ENCODE results near the gene TSPEAR. TPM values are rescaled to one million over a fixed set of nuclear protein-coding genes. Genes with fewer than 3 reads are reported as not detected.

TSPEAR gene
- total and polyA plus RNA-seq, 2 donors (not counting 1 experiment from before 2014, with no cell fraction given), result not detected

- ChIA-PET CTCF (no interaction called here), POLR2A (no interaction called here)
- TF ChIP-seq EZH2 (IDR thresholded peaks at IDR 0.05; ENCODE audit: borderline replicate concordance, insufficient read depth, low read depth, low read length, poor library complexity, severe bottlenecking) (no peak), CTCF (IDR thresholded peaks at IDR 0.05) (no peak)
- Histone ChIP-seq H3K4me3 (ENCODE audit: control extremely low read depth in 1 of 5, extremely low read depth in 1 of 5, insufficient read depth in 1 of 5, low read depth in 2 of 5, low read length in 4 of 5) (no peak overlapping the region), H3K4me1 (ENCODE audit: control insufficient read depth in 2 of 2, insufficient read depth in 2 of 2, low read length in 2 of 2) (peaks cover 6 to 9% of the 10 kb centered on the region in 2 donors), H3K27me3 (replicated peaks in 1 of 4; ENCODE audit: control extremely low read depth in 1 of 4, control insufficient read depth in 3 of 4, insufficient read depth in 4 of 4, low read length in 3 of 4) (peaks cover 0 to 80% (median 47%) of the 10 kb centered on the region in 4 experiments), H2AFZ (ENCODE audit: insufficient read depth, low read depth, low read length, poor library complexity, severe bottlenecking) (no peak overlapping the region), H4K20me1 (ENCODE audit: control insufficient read depth, insufficient read depth, low read length, poor library complexity, severe bottlenecking) (no peaks in the 10 kb centered on the region), H3K9me3 (ENCODE audit: control extremely low read depth in 1 of 3, control insufficient read depth in 2 of 3, insufficient read depth in 1 of 3, low read length in 2 of 3) (peaks cover 0 to 24% (median 7%) of the 10 kb centered on the region in 3 donors), H3K36me3 (replicated peaks in 1 of 2; ENCODE audit: control extremely low read depth in 1 of 2, control insufficient read depth in 1 of 2, extremely low read depth in 1 of 2, insufficient read depth in 2 of 2, low read length in 1 of 2) (no peaks in the 10 kb centered on the region), H3K79me2 (ENCODE audit: control insufficient read depth, insufficient read depth, low read length) (no peaks in the 10 kb centered on the region), H3K9ac (ENCODE audit: low read length) (no peak overlapping the region), H3K27ac (ENCODE audit: low read length in 2 of 2) (no peak overlapping the region), H3K4me2 (replicated peaks; ENCODE audit: low read depth, low read length, poor library complexity, severe bottlenecking) (no peak overlapping the region)
- DNase-seq (no peak), ATAC-seq (ENCODE audit: low read depth) (no peak)
- H3K4me3 Mint-ChIP-seq, result no peak overlapping the region
- no peak overlapping the region for H3K27ac Mint-ChIP-seq
- 4% methylated on average over 21 of the region's 25 CpGs for WGBS (ENCODE audit: insufficient coverage)
- intact Hi-C loops (cut with micrococcal nuclease), result no loop called here
- H3K27me3 Mint-ChIP-seq, result peaks cover 59% of the 10 kb centered on the region
- H3K9me3 Mint-ChIP-seq (ENCODE audit: insufficient read depth), result peaks cover 4% of the 10 kb centered on the region
- H3K4me1 Mint-ChIP-seq, result peaks cover 3% of the 10 kb centered on the region
These were observed 2.4 kb downstream of the TSPEAR start for GRCh38 chr21:44708866-44709425.

GRCh38 chr21:44708213-44708865, 3.0 kb downstream of the TSPEAR start:
- DNase-seq (no peak), ATAC-seq (ENCODE audit: low read depth) (no peak)
- Mint-ChIP-seq H3K4me1 (peaks cover 3% of the 10 kb centered on the region), H3K4me3 (no peak overlapping the region), H3K27me3 (peaks cover 53% of the 10 kb centered on the region), H3K27ac (no peak overlapping the region), H3K9me3 (ENCODE audit: insufficient read depth) (peaks cover 4% of the 10 kb centered on the region)
- ChIA-PET POLR2A (no interaction called here), CTCF (no interaction called here)
- WGBS (ENCODE audit: insufficient coverage), result 5% methylated on average over 10 of the region's 13 CpGs
- no peak overlapping the region for H3K9ac ChIP-seq (ENCODE audit: low read length)
- no peaks in the 10 kb centered on the region for H3K79me2 ChIP-seq (ENCODE audit: control insufficient read depth, insufficient read depth, low read length)
- H3K4me3 ChIP-seq (ENCODE audit: control extremely low read depth in 1 of 5, extremely low read depth in 1 of 5, insufficient read depth in 1 of 5, low read depth in 2 of 5, low read length in 4 of 5), result no peak overlapping the region
- H4K20me1 ChIP-seq (ENCODE audit: control insufficient read depth, insufficient read depth, low read length, poor library complexity, severe bottlenecking), result no peaks in the 10 kb centered on the region
- TF ChIP-seq EZH2 (IDR thresholded peaks at IDR 0.05; ENCODE audit: borderline replicate concordance, insufficient read depth, low read depth, low read length, poor library complexity, severe bottlenecking) (no peak), CTCF (IDR thresholded peaks at IDR 0.05) (no peak)
- intact Hi-C loops (cut with micrococcal nuclease), result no loop called here
- H3K27me3 ChIP-seq (replicated peaks in 1 of 4; ENCODE audit: control extremely low read depth in 1 of 4, control insufficient read depth in 3 of 4, insufficient read depth in 4 of 4, low read length in 3 of 4), result peaks cover 0 to 86% (median 48%) of the 10 kb centered on the region in 4 experiments
- no peak overlapping the region for H3K27ac ChIP-seq (ENCODE audit: low read length in 2 of 2)
- no peak overlapping the region for H3K4me2 ChIP-seq (replicated peaks; ENCODE audit: low read depth, low read length, poor library complexity, severe bottlenecking)
- peaks cover 6 to 9% of the 10 kb centered on the region in 2 donors for H3K4me1 ChIP-seq (ENCODE audit: control insufficient read depth in 2 of 2, insufficient read depth in 2 of 2, low read length in 2 of 2)
- peaks cover 0 to 30% (median 7%) of the 10 kb centered on the region in 3 donors for H3K9me3 ChIP-seq (ENCODE audit: control extremely low read depth in 1 of 3, control insufficient read depth in 2 of 3, insufficient read depth in 1 of 3, low read length in 2 of 3)
- no peaks in the 10 kb centered on the region for H3K36me3 ChIP-seq (replicated peaks in 1 of 2; ENCODE audit: control extremely low read depth in 1 of 2, control insufficient read depth in 1 of 2, extremely low read depth in 1 of 2, insufficient read depth in 2 of 2, low read length in 1 of 2)
- no peak overlapping the region for H2AFZ ChIP-seq (ENCODE audit: insufficient read depth, low read depth, low read length, poor library complexity, severe bottlenecking)

Data from B cell (primary cell).